IPS-NIHi7 (cell line): ENCODE data around the gene PEX26.
"Not testable (repeated sequence)": the region's sequence is repeated elsewhere in the genome, so short reads cannot be mapped to it uniquely, and the experiment has no call there.

ENCODE experiments used
- DNase-seq: peaks from one replicate; pipeline ENCODE4 v3.0.0; 2012; ENCODE audit warnings: mixed read lengths; ENCODE audit errors: extremely low spot score

PEX26 gene

GRCh38 chr22:18096823-18097222 lies 19.0 kb downstream of the PEX26 start:
- DNase-seq: no peak

DNA sequence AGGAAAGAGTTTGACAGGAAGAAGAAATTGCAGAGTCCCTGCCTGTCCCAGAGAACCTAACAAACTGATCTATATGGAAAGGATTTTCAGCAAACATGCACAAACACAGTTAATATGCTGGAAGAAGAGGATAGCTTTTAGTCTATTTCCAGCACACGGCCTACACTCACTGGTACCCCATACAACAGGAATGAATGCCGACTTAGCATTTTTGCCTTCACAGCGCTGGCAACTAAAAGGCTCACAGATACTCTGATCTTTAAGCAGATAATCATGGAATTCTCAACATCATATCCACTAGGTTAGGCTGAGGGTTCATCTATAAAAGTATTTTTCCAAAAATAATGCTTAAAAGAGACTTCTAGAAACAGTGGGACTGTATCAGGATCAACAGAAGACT lies 23.0 kb downstream of the PEX26 start:
- no peak for DNase-seq

GRCh38 chr22:18101536-18101935 lies 23.7 kb downstream of the PEX26 start:
- no peak for DNase-seq

DNA sequence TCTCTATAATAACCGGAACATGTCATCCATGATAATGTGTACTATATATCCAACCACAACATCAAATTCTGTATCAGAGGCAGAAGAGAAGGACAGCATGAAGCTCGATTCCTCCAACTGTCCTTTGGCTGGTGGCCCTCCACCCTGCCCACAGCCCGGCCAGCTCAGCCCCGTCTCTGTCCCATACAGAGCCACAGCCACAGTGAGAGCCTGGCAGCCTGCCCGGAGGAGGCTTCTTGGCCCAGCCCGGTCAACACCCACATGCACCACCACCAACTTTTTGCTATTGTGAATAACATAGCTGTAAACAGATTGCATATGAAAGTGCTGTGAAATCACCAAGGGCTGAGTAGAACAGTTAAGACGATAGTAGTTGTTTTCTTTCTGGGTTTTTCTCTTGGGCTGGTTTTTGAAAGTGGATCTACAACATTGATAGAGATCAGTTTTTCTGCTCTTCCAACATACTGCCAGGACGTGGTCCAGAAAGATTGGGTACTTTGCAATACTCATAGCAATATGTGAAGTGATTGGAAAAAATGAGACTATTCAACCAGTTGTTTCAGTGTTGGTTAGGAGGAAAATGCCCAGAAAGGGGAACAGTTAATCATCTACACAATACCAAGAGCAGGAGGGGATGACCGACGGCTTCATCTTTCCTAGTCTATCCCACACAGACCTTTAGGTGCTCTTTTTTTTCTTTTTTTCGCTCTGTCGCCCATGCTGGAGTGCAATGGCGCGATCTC lies 25.9 kb downstream of the PEX26 start:
- DNase-seq: no peak

DNA sequence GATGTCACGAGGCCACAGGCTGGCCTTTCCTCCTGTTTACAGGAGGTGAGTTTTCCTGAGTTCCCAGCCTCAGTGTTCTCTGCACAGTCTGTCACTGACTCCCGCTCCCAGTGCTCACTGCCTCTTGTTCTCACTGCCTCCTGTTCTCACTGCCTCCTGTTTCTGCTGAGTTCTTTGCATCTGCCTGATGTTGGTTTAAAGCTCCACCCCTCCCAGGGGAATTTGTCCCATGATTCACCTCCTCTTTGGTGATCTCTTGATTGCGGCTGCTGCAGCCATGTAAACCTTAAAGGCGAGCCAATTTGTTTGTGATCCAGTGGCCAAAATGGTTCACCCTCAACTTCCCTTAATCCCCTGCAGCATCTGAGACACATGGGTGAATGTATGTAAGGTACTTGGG lies 26.8 kb downstream of the PEX26 start:
- no peak for DNase-seq

GRCh38 chr22:18105981-18106380 lies 28.2 kb downstream of the PEX26 start:
- DNase-seq: not testable (repeated sequence)

DNA sequence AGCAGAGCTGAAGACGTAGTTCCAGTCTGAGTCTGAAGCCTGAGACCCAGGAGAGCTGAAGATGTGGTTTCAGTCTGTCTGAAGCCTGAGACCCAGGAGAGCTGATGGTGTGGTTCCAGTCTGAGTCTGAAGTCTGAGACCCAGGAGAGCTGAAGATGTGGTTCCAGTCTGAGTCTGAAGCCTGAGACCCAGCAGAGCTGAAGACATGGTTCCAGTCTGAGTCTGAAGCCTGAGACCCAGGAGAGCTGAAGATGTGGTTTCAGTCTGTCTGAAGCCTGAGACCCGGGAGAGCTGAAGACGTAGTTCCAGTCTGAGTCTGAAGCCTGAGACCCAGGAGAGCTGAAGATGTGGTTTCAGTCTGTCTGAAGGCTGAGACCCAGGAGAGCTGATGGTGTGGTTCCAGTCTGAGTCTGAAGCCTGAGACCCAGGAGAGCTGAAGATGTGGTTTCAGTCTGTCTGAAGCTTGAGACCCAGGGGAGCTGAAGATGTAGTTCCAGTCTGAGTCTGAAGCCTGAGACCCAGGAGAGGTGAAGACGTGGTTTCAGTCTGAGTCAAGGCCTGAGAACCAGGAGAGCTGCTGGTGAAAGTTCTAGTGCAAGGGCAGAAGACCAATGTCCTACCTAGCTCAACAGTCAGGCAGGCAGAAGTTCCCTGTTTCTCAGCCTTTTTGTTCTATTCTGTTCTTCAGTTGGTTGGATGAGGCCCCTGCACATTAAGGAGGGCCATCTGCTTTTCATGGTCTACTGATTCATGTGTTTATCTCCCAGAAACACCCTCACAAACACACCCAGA lies 29.0 kb downstream of the PEX26 start:
- not testable (repeated sequence) for DNase-seq

DNA sequence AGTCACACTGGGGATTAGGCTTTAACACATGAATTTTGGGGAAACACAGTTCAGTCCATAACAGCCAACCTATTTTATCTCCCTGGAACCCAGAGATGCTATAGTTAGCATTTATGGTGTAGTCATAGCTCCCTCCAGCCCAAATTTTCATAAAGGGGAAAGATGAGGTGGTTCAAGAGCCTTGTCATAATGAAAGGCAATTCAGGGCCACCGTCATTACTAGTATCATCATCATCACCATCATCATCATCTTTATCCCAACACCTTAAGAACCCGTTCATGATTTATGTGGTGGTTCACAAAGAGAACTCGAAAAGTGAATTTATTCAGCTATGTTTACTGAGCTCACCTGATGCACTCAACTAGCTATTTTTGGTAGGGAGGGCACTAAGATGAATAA lies 30.4 kb downstream of the PEX26 start:
- no peak for DNase-seq

DNA sequence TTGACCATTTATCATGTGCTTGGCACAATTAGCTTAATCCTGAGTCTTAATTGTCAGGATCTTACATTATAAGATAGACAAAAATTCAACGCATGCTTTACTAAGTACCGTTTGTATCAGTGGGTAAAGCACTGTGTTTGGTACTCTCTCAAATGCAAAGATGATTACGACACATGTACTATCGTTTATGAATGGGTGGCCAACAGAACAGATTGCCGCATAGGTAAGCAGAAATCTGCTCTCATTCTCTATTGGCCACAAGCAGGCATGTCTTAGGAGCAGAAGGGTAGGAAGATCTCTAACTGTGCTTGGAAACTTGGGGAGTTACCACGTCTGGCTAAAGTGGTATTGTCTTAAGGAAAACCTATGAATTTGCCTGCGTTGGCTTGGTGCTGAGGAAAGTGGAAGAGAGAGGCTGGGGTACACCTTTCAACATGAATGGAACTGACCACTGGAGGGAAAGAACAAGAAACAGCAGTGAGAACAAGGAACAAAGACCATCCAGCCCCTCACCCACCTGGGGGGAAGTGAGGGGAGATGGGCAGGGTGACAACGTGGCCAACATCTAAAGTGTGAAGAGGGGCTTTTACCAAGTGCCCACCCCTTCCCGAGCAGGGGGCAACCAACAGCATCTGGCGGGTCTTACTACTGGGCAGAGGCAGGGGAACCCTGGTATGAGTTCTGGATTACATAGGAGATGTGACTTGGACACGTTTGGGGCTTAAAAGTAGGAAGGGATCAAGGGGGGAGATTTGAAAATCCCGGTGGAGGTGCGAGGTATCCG lies 31.8 kb downstream of the PEX26 start:
- no peak for DNase-seq

DNA sequence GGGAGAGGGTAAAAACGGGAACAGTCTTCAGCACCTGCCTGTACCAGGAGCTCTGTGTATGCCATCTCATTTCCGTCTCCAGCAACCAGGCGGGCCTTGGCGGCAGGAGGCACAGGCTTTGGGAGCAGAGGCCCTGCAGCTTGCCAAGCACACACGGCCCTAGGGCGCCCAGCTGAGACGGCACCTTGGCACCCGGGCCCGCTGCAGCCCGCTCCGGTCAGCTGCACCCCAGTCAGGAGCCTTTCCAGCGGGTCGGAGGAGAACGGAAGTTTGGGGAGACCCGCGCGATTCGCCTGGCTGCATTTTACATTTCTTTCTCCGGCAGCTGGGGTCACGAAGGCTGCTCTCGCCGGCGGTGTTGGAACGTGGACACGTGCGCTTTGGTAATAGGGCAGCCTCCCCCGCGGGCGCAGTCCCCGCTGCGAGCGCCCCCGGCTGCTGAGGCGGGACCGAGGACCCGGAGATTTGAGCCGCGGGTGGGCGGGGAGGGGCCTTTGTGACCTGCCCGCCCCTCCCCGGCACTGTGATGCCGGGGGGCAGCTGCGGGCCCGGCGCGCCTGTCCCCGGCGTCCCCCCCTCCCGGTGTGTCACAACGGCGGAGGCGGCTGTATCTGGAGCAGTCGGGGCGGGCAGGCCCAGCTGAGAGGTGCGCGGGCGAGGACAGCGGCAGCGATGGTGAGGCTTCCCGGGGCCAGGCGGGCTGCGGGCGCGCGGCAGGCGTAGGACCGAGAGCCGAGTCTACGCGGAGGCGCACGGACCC lies 32.6 kb downstream of the PEX26 start, which contains the start of gene TUBA8:
Gene TUBA8, plus strand, starts transcription at position 616 of the 760 bp plus-strand sequence. Its CDS starts 57 bp downstream, at position 673.
- peak; percentile 82 for DNase-seq

DNA sequence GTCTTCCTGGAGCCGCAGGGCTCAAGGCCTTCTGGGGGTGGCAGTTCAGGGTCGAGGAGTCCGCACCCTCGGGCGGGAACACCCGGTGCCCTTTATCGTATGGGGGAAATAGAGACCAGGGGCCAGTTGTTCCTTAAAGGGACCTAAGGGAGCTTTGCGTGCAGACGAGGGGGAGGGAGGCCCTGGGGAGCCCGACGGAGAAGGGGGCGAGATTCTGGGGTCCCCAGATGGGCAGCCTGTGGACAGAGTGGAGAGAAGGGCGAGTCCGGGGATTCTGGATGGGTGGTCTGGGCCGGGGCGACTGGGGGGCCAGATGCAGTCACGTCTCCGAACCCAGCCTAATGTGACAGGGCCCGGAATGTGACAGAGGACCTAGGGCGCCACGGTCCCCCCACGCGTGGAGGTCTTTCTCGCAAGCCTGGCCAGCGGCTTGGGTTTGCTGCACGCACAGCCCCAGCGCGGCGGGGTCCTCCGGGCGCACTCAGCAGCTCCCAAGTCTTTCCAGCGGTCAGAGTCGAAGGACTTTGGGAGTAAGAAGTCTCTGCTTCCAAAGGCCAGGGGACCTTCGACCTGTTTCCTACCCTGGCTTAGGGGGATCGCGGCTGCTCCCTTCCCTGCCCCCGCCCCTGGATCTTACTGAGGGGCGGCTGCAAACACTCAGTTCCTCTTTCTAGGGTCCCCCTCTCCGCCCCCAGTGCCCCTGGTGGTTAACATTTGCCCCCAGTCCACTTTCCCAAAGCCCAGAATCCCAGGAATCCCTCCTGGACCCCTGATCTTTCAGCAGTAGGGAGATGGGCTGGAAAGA lies 33.4 kb downstream of the PEX26 start:
- peak; percentile 28 for DNase-seq

- DNase-seq: no peak
Measured at GRCh38 chr22:18111759-18112330, 34.1 kb downstream of the PEX26 start.

GRCh38 chr22:18112440-18112839 lies 34.6 kb downstream of the PEX26 start:
- no peak for DNase-seq

GRCh38 chr22:18113680-18114394 lies 36.0 kb downstream of the PEX26 start:
- DNase-seq: no peak

DNA sequence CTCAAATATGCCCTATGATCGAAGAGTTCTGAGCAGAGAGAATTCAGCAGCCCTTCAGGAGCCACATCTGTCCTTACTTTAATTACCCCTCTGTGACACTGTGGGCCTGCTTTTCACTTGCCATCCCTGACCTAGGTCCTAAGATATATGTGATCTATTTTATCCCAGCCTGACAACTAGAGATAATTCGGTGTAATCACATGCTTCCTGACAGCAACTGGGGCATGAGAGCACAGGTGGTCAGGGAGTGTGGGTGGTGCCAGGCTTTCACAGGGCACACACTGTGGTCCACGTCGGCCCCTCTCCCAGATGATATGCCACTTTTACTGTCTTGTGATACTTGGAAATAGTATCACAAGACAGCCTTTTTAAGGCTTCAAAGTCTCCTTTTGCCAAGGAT lies 36.7 kb downstream of the PEX26 start:
- no peak for DNase-seq

DNA sequence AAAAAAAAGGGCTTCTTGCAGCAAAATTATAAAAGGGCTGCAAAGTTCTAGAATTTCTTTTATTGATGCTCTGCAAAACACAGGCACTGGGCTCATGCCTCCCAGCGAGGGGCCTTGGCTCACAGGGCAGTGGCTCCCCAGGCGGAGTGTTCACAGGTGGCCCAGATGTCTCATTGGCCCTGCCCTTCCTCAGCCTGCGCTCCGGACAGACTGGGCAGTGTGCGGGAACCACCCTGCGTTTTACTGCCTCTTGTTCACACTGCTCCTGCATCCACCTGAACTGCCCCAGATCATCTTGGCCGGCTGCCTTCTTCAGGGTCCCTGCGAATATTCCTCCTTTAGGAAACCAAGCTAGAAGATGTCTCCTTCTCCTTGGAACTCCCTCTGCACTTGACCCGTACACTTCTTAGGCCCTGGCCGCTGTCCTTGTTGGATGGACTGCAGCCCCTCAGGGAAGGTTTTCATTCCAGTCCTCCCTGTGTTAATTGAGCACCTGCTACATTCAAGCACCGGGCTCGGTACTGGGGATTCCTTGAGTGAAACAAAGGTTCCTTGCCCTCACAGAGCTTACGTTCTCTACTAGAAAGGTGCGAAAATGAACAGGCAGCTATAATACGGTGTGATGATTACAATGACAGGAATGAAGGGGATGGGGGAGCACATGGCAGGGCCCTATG lies 37.3 kb downstream of the PEX26 start:
- DNase-seq: no peak

DNA sequence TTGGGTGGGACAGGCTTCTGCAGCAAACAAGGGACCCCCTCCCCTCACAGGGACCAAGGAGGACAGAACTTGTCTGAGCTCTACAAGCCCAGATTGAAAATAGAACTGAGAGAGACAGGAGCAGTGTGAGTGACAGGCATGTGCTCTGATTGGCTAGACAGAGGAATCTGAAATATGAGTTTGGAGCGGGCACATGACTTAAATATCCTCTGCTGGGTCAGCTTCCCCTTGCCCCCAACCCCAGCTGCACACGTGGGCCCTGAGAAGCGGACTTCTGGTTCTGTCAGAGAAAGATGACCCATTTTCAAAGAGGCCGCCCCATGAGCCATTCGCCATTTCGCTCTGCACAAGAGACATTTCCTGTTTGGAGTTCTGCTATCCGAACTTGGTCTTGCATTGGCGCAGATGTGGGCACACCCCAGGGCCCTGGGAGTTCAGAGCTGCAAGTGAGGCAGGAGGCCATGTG lies 38.1 kb downstream of the PEX26 start:
- DNase-seq: no peak

GRCh38 chr22:18116634-18117033 lies 38.8 kb downstream of the PEX26 start:
- no peak for DNase-seq

DNA sequence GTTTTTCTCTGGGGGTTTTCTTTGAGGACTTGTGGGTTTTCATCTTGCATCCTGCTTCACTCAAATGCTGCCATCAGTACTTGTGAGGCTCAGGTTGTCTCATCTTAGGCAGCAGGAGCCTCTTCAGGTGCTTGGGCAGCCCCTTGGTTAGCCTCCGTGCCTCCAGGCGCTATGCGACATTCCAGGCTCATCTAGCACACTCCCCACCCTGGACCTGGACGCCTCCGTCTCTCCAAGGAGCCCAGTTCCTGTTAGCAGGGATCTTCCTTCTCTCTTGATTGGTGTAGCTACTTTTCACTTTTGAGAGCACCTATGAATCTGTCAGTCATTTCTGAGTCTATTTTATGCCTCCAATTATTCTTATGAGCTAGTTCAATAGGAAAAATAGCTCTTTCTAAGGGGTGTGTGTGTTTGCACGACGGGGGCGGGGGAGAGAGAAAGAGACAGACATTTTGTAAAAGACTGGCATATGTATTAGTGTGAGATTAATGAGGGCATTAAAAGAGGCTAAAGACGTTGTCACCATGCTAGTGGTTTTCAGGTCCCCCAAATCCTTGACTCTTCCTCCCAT lies 40.6 kb downstream of the PEX26 start:
- DNase-seq: no peak
